Stimulated activated CD4-positive, alpha-beta T cell treated with anti-CD3 and anti-CD28 coated beads, Interleukin-12 subunit alpha, Interleukin-12 subunit beta, amount 100 ng/mL, for 48 hours (primary cell): Measurements from ENCODE around the gene SLC5A5.

ENCODE experiments used
- DNase-seq, 3 donors: peaks; one replicate each; pipeline ENCODE4 v3.0.0-alpha.2; 2020; ENCODE audit warnings: low read depth in 2 of 3, low spot score in 1 of 3

The SLC5A5 gene

DNA sequence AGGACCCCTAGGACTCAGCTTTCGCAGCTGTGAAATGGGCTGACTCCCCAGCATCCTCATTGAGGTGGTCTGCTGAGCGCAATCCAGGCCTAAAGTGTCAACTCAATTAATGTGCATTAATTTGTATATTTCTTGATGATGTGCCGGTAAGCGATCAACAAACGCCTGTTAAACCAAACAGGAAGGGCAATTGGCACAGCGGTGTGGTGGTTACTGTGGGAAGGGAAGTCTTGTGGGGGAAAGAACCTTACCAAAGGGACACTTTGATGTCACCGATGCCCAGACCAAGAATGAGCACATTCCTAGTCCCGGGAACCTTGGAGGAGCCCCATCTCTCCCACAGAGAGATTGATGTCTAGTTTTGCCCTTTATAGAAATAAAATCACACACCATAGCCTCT lies 25.6 kb upstream of the SLC5A5 start:
- DNase-seq: no peak

GRCh38 chr19:17847538-17848366 lies 24.0 kb upstream of the SLC5A5 start, which contains the start of gene JAK3:
JAK3 (minus strand) TSS chr19:17847982; CDS start chr19:17844417, 3,565 bp downstream.
- peak; percentile 84 to 88 (median 87) for DNase-seq

DNA sequence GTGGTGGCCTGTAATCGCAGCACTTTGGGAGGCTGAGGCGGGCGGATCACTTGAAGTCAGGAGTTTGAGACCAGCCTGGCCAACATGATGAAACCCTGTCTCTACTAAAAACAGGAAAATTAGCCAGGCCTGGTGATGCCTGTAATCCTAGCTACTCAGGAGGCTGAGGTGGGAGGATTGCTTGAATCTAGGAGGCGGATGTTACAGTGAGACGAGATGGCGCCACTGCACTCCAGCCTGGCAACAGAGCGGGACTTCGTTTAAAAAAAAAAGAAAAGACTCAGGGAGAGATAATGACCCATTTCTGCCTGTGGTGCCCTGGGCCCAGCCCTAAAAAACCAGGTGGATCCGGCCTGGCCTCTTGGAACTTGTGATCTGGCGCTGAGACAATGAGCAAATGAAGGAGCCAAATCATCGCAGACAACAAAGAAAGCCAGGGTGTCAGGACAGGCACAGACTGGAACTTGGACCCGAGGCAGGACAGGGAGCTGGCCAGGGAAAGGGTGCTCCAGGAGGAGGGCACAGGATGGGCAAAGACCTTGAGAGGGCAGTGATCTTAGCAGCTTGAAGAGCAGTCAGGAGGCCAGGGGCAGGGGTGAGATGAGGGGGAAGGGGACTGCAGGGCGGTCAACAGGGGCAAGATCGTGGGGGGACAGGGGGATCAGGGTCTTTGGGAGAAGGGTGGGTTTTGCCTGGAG lies 23.0 kb upstream of the SLC5A5 start:
- DNase-seq: no peak

- DNase-seq: no peak
Measured at GRCh38 chr19:17854061-17854460, 17.7 kb upstream of the SLC5A5 start.

- peak; percentile 86 to 98 (median 90) for DNase-seq
Measured at GRCh38 chr19:17855280-17856152, 16.2 kb upstream of the SLC5A5 start.

DNA sequence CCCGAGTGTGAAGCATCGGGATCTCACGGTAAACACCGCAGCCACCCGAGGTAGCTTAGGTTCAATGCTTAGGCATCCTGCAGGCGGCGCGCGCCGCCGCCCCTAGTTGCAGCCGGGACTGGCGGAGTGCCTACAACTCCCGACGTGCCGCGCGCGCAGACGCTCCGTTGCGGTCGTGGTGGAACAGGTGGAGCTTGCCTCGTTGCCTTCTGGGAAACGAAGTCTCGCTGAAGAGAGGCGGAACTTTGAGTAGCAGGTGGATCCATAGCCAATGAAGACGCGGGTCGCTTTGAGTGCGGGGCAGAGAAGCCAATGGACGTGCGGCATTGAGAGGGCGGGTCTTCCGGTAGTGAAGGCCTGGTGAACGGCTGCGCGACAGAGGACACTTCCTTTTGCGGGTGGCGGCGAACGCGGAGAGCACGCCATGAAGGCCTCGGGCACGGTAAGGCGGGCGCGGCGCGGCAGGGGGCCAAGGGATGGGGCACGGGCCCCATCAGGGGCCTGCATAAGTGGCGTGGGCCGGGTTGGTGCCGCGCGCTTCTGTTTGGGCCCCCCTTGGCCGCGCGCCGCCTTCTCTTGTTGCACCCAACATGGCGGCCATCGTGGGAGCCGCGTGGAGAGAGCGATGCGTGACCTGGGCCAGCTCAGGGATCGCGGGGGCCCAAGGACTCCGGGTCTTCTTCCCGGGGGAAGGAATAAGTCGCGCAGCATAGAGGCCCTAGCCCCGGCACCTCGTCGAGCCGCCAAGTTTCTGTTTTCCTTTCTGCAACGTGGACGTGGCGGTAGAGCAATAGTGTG lies 12.0 kb upstream of the SLC5A5 start, which contains the start of gene RPL18A:
Gene RPL18A (plus strand): TSS at position 378 of the 798 bp plus-strand sequence. CDS start 47 bp downstream, at position 425.
- DNase-seq: peak; percentile 97 to 100 (median 98)

DNA sequence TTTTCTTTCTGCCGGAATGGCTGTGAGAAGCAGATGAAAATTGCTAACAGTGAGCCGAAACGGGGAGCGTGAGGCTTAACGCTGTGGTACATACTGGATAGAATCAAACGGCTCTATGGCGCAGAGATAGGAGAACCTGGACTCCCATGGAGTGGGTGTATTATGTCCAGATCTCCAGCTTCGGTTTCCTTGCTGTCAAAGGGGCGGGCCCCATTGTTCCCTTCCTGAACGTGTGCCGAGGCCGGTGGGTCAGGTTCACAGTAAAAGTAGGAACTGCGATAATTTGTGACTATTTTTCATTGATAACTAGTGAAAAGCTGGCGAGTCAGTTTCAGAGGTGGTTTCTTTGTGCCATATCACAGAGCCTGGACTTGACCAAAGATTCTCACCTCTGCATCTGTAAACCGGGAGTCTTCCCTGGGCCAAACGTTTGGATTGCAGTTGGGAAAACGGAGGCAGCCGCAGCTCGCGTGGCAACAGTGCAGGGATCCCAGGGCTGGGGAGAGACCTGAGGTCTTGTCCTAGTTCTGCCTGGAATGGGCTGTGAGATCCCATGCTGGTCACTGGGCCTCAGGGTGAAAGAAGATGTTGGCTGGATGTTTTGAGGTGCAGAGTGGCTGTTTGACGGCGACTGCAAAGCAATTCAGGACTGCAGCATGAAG lies 11.3 kb upstream of the SLC5A5 start:
- no peak for DNase-seq

GRCh38 chr19:17860993-17861360 lies 10.8 kb upstream of the SLC5A5 start:
- no peak for DNase-seq

GRCh38 chr19:17861542-17862402 lies 10.0 kb upstream of the SLC5A5 start:
- no peak for DNase-seq

DNA sequence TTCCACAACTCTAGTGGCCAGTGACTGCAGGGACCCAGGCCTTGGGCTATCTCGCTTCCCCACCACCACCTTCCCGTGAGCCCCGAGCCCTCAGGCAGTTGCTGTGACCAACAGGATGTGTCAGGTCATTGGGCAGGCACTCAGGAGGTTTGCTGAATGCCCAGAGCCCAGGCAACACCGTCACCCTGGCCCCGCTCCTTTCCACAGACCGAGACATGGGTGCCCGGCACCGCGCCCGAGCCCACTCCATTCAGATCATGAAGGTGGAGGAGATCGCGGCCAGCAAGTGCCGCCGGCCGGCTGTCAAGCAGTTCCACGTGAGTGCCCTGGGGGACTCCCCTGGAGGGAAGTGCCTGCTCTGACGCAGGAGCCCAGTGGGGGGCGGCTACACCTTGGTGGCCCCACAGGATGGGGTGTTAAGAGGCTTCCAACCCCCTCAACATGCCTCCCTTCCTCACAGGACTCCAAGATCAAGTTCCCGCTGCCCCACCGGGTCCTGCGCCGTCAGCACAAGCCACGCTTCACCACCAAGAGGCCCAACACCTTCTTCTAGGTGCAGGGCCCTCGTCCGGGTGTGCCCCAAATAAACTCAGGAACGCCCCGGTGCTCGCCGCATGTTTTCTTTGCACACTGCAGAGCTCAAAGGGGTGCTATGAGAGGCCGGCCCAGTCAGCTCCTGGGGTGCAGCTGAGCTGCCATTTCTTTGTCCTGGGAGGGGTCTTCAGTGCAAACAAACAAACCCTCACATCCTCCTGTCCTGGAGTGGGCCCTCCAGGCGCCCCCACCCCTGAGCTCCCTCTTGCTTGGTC lies 8.8 kb upstream of the SLC5A5 start:
- DNase-seq: no peak

DNA sequence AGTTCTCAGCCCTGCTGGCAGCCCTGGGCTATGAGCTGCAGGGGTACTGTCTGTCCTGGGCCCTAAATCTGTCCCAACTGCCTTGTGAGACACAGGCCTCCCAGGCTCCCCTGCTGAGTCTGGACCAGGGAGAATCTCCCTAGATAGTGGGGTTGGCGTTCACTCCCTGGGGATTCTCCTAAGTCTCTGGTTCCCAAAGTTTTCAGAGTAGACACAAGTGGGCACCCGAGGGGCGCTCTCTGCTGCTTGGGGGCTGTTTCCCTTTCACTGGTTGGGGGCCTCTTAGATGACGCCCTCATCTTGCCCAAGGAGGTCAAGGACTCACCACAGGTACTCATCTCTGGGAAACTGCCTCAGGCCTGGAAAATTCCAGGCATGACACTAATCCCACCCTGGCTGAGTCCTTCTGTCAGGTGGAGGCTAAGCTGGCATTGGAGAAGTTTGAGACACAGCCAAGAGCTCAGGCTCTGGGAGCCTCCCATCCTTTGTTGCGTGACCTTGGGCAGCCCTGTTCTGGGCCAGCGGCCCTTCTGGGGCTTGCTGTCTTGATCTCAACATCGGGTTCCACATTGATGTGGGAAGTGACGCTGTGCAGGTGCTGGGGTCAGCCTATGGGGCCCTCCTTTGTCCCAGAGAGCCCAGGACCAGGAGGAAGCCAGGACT lies 8.1 kb upstream of the SLC5A5 start:
- no peak for DNase-seq

GRCh38 chr19:17865364-17866311 lies 6.1 kb upstream of the SLC5A5 start:
- no peak for DNase-seq

- no peak for DNase-seq
Measured at GRCh38 chr19:17866312-17866963, 5.3 kb upstream of the SLC5A5 start.

DNA sequence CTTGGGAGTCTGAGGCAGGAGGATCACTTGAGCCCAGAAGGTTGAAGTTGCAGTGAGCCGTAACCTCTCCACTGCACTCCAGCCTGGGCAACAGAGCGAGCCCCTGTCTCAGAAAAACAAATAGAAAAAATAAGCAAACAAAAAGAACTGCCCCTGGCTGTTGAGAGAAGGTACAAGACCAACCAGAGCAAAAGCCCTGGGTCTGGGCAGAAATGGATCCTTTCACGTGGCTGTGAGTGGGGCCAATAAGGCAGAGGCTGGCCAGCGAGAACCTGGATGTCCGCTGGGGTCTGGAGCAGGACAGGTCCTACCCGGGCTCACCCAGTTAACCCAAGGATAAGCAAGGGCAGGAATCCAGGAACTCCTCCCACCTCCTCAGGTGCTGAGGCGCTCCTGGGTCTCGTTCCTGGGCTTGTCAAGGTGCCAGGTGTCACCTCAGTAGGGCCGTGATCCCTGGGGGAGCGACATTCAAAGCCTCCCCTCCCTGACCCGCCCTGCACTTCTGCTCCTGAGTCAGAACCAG lies 4.7 kb upstream of the SLC5A5 start:
- no peak for DNase-seq

- no peak for DNase-seq
Measured at GRCh38 chr19:17868669-17869068, 3.1 kb upstream of the SLC5A5 start.

- no peak for DNase-seq
Measured at GRCh38 chr19:17869114-17869608, 2.6 kb upstream of the SLC5A5 start.
